ENCODE measurements around the gene CRIM1. TPM values are rescaled to one million over a fixed set of nuclear protein-coding genes. Genes with fewer than 3 reads are reported as not detected.

The CRIM1 gene
- total RNA-seq, 5 donors from 2014 or later (not counting 1 experiment from before 2014, with no cell fraction given): 2.0 to 5.8 (median 4.2) TPM

DNA sequence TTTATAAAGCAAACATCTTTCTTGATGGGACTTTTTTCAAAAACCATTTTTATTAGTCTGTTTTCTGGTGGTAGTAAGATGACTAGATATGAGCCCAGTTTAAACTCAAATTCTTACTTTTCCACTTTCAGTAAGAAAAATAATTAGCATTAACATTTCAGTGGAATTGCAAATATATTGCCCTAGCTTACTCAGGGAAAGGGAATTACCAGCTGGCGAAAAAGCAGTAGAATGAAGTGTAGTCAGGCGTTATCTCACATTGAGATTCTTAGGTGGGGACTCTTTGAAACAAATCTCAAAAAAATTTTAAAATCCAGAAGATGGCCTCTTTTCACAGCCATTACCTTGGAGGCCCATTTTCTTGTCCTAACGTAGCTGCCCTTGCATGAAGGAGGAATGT is 65.8 kb downstream of the CRIM1 start:
- Histone ChIP-seq H3K9me3 (no peaks in the 10 kb centered on the region), H3K36me3 (ENCODE audit: control insufficient read depth in 2 of 2, extremely low read depth in 1 of 2, insufficient read depth in 1 of 2, low read length in 1 of 2) (no peaks in the 10 kb centered on the region), H3K4me1 (ENCODE audit: control insufficient read depth in 1 of 2, extremely low read depth in 1 of 2, insufficient read depth in 2 of 2, low read length in 2 of 2) (peaks cover 0 to 2% of the 10 kb centered on the region in 2 experiments), H3K27me3 (replicated peaks in 1 of 2; ENCODE audit: control insufficient read depth in 2 of 2, extremely low read depth in 1 of 2, insufficient read depth in 2 of 2, low read length in 1 of 2) (no peaks in the 10 kb centered on the region), H3K4me3 (ENCODE audit: control insufficient read depth in 1 of 2, extremely low read depth in 1 of 2, low read length in 1 of 2) (no peak overlapping the region), H3K27ac (ENCODE audit: low read length) (no peak overlapping the region)
- no CpG with 5 or more reads among the region's 3 CpGs for WGBS (ENCODE audit: insufficient coverage)
- H3K27me3 Mint-ChIP-seq: no peaks in the 10 kb centered on the region
- H3K4me1 Mint-ChIP-seq: peaks cover 5 to 12% (median 8%) of the 10 kb centered on the region in 3 donors
- DNase-seq (no peak), ATAC-seq (replicated peaks in 1 of 4) (no peak)
- ChIA-PET POLR2A (no interaction called here), CTCF (interaction anchor here in 1 of 2 donors (0.6 kb wide), 1 partner anchor 21 kb away, joined by 3 read pairs; no protein-coding TSS in a partner anchor)
- no peaks in the 10 kb centered on the region for H3K9me3 Mint-ChIP-seq
- H3K36me3 Mint-ChIP-seq: no peaks in the 10 kb centered on the region
- no peak overlapping the region for H3K4me3 Mint-ChIP-seq
- no peak overlapping the region for H3K27ac Mint-ChIP-seq

DNA sequence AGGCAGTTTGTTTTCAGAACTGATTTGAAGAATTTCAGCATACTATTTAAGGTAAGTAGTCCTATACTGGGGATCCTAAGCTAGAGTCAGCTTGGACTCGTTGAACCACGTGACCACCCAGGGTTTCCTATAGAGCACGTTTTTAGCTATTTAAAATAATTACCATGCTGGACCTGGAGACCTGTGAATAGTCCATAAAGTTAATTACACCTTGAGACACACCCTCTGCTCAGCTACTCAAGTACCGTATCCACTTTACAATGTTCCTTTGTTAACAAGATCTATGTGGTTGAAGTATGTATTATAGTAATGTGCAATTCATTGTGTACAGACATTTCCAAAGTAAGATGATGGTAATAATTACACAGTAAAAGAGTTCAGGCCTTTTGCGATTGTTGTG is 67.6 kb downstream of the CRIM1 start:
- Histone ChIP-seq H3K4me3 (ENCODE audit: control insufficient read depth in 1 of 2, extremely low read depth in 1 of 2, low read length in 1 of 2) (no peak overlapping the region), H3K36me3 (ENCODE audit: control insufficient read depth in 2 of 2, extremely low read depth in 1 of 2, insufficient read depth in 1 of 2, low read length in 1 of 2) (no peaks in the 10 kb centered on the region), H3K27ac (ENCODE audit: low read length) (no peak overlapping the region), H3K4me1 (ENCODE audit: control insufficient read depth in 1 of 2, extremely low read depth in 1 of 2, insufficient read depth in 2 of 2, low read length in 2 of 2) (peaks cover 0 to 2% of the 10 kb centered on the region in 2 experiments), H3K27me3 (replicated peaks in 1 of 2; ENCODE audit: control insufficient read depth in 2 of 2, extremely low read depth in 1 of 2, insufficient read depth in 2 of 2, low read length in 1 of 2) (no peaks in the 10 kb centered on the region), H3K9me3 (no peaks in the 10 kb centered on the region)
- Mint-ChIP-seq H3K4me3 (no peak overlapping the region), H3K9me3 (no peaks in the 10 kb centered on the region), H3K27me3 (no peaks in the 10 kb centered on the region), H3K4me1 (peaks cover 5 to 12% (median 8%) of the 10 kb centered on the region in 3 donors), H3K36me3 (no peaks in the 10 kb centered on the region), H3K27ac (no peak overlapping the region)
- ATAC-seq (replicated peaks in 1 of 4) (no peak), DNase-seq (no peak)
- ChIA-PET CTCF (no interaction called here), POLR2A (no interaction called here)
- no CpG with 5 or more reads among the region's 5 CpGs for WGBS (ENCODE audit: insufficient coverage)

DNA sequence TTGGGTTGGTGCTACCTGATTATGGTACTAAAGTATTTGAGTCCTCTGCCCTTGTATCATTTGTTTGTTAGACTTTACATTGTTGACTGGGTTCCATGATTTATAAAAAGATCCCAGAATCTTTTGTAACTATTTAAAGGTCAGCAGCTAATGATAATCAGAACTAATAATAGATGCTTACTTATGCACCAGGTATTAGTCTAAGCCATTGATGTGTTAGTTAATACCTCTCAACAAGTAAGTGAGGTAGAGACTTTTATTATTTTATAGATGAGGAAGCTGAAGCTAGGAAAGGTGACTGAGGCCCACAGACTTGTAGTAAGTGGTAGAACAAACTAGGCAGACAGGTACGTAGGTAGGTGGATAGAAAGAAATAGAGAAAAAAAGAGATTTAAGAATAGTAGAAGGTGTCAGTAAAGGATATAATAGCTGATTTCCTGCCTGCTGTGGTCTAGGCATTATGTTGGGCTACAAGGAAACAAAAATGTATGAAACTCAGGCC is 68.1 kb downstream of the CRIM1 start:
- Mint-ChIP-seq H3K4me3 (no peak overlapping the region), H3K27me3 (no peaks in the 10 kb centered on the region), H3K36me3 (no peaks in the 10 kb centered on the region), H3K9me3 (no peaks in the 10 kb centered on the region), H3K4me1 (peaks cover 5 to 12% (median 8%) of the 10 kb centered on the region in 3 donors), H3K27ac (no peak overlapping the region)
- Histone ChIP-seq H3K27ac (ENCODE audit: low read length) (no peak overlapping the region), H3K9me3 (no peaks in the 10 kb centered on the region), H3K27me3 (replicated peaks in 1 of 2; ENCODE audit: control insufficient read depth in 2 of 2, extremely low read depth in 1 of 2, insufficient read depth in 2 of 2, low read length in 1 of 2) (no peaks in the 10 kb centered on the region), H3K4me3 (ENCODE audit: control insufficient read depth in 1 of 2, extremely low read depth in 1 of 2, low read length in 1 of 2) (no peak overlapping the region), H3K36me3 (ENCODE audit: control insufficient read depth in 2 of 2, extremely low read depth in 1 of 2, insufficient read depth in 1 of 2, low read length in 1 of 2) (no peaks in the 10 kb centered on the region), H3K4me1 (ENCODE audit: control insufficient read depth in 1 of 2, extremely low read depth in 1 of 2, insufficient read depth in 2 of 2, low read length in 2 of 2) (peaks cover 0 to 2% of the 10 kb centered on the region in 2 experiments)
- 100% methylated on average over 1 of the region's 1 CpG for WGBS (ENCODE audit: insufficient coverage)
- ATAC-seq (replicated peaks in 1 of 4): no peak
- ChIA-PET POLR2A (no interaction called here), CTCF (no interaction called here)
- no peak for DNase-seq

DNA sequence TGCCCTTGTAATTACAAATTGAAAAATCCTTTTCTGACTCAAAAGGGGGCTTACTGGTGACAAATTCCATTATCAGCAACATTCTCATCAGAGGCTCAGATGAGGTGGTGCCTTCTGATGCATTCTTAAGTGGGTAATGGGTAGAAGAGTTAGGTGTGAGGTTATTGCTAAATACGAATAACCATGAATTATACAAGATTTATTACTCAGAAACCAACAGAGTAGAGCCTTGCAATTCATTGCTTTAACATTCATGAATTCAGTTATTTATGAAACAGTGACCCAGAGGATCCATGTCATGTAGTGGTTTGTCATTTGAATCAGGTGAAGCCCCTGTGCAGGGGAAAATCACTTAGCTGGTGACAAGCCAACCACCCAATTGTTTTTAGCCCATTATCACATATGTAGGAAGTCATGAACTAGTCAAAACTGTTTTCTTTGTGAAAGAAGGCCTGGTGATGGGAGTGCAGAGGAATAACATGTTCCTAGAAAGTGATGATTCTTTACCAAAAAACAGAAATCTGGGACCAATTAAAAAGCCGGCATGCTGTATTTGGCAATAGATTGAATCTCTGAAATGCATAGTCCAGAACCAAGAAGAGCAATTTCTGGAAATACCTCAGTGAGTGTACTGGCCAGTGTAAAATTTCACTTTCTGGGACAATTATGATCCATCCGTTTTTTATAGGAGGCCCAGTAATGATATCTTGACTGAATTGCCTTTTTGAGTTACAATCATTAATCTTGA is 70.2 kb downstream of the CRIM1 start:
- ATAC-seq (replicated peaks in 1 of 4) (no peak), DNase-seq (no peak)
- H3K27me3 ChIP-seq (replicated peaks in 1 of 2; ENCODE audit: control insufficient read depth in 2 of 2, extremely low read depth in 1 of 2, insufficient read depth in 2 of 2, low read length in 1 of 2): no peaks in the 10 kb centered on the region
- CTCF ChIA-PET: no interaction called here
- Mint-ChIP-seq H3K9me3 (no peaks in the 10 kb centered on the region), H3K4me1 (no peaks in the 10 kb centered on the region), H3K27me3 (no peaks in the 10 kb centered on the region), H3K4me3 (no peak overlapping the region), H3K36me3 (no peaks in the 10 kb centered on the region), H3K27ac (no peak overlapping the region)
- no peak overlapping the region for H3K27ac ChIP-seq (ENCODE audit: low read length)
- H3K9me3 ChIP-seq: no peaks in the 10 kb centered on the region
- POLR2A ChIA-PET: no interaction called here
- WGBS (ENCODE audit: insufficient coverage): 83% methylated on average over 2 of the region's 3 CpGs
- no peaks in the 10 kb centered on the region for H3K36me3 ChIP-seq (ENCODE audit: control insufficient read depth in 2 of 2, extremely low read depth in 1 of 2, insufficient read depth in 1 of 2, low read length in 1 of 2)
- no peaks in the 10 kb centered on the region for H3K4me1 ChIP-seq (ENCODE audit: control insufficient read depth in 1 of 2, extremely low read depth in 1 of 2, insufficient read depth in 2 of 2, low read length in 2 of 2)
- H3K4me3 ChIP-seq (ENCODE audit: control insufficient read depth in 1 of 2, extremely low read depth in 1 of 2, low read length in 1 of 2): no peak overlapping the region

DNA sequence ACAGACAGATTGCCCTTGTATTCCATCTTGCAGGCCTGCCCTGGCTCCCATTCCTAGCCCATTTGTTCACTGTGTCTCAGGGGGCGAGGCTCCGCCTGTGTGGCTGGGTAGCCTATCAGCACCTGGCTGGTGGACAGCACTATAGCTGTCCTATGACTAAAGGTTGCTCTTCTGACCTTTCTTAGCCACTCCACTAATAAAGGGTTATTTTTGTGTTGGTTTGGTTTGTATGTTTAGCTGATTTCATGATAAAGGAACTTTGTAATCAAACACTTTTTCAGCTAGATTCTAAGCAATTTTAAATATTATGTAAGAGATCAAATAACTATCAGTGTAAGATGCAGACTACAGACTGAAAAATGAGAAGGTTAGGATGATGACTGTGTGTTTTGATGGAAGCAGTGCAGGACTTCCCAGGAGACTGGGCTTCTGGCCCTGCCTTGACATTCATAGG is 72.2 kb downstream of the CRIM1 start:
- ATAC-seq (replicated peaks in 1 of 4) (no peak), DNase-seq (no peak)
- H3K27ac ChIP-seq (ENCODE audit: low read length): no peak overlapping the region
- no peaks in the 10 kb centered on the region for H3K27me3 Mint-ChIP-seq
- no peaks in the 10 kb centered on the region for H3K27me3 ChIP-seq (replicated peaks in 1 of 2; ENCODE audit: control insufficient read depth in 2 of 2, extremely low read depth in 1 of 2, insufficient read depth in 2 of 2, low read length in 1 of 2)
- H3K36me3 ChIP-seq (ENCODE audit: control insufficient read depth in 2 of 2, extremely low read depth in 1 of 2, insufficient read depth in 1 of 2, low read length in 1 of 2): no peaks in the 10 kb centered on the region
- no peaks in the 10 kb centered on the region for H3K9me3 ChIP-seq
- no peak overlapping the region for H3K4me3 ChIP-seq (ENCODE audit: control insufficient read depth in 1 of 2, extremely low read depth in 1 of 2, low read length in 1 of 2)
- ChIA-PET POLR2A (no interaction called here), CTCF (no interaction called here)
- H3K4me1 Mint-ChIP-seq: no peaks in the 10 kb centered on the region
- no peaks in the 10 kb centered on the region for H3K36me3 Mint-ChIP-seq
- no peak overlapping the region for H3K27ac Mint-ChIP-seq
- no peak overlapping the region for H3K4me3 Mint-ChIP-seq
- no peaks in the 10 kb centered on the region for H3K9me3 Mint-ChIP-seq
- no peaks in the 10 kb centered on the region for H3K4me1 ChIP-seq (ENCODE audit: control insufficient read depth in 1 of 2, extremely low read depth in 1 of 2, insufficient read depth in 2 of 2, low read length in 2 of 2)
- 100% methylated on average over 1 of the region's 2 CpGs for WGBS (ENCODE audit: insufficient coverage)

DNA sequence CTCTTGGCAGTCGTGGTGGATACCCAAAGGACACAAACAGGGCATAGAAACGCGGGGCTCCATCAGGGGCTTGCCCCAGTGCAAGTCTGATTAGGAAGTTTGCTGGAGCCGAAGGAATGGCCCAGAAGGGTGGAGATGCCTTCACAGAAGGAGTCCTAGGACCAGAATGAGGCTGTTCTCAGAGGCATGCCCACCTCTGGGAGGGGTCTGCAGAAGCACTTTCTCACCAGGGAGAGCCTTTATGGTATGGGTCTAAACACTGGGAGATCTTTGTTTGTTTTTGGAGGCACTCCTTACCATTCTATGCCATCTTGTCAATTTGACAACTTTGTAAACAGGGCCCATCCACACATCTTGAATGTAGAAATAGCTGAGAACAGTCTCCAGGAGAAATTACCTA is 75.0 kb downstream of the CRIM1 start:
- Histone ChIP-seq H3K4me3 (ENCODE audit: control insufficient read depth in 1 of 2, extremely low read depth in 1 of 2, low read length in 1 of 2) (no peak overlapping the region), H3K36me3 (ENCODE audit: control insufficient read depth in 2 of 2, extremely low read depth in 1 of 2, insufficient read depth in 1 of 2, low read length in 1 of 2) (no peaks in the 10 kb centered on the region), H3K27ac (ENCODE audit: low read length) (no peak overlapping the region), H3K9me3 (no peaks in the 10 kb centered on the region), H3K4me1 (ENCODE audit: control insufficient read depth in 1 of 2, extremely low read depth in 1 of 2, insufficient read depth in 2 of 2, low read length in 2 of 2) (no peaks in the 10 kb centered on the region), H3K27me3 (replicated peaks in 1 of 2; ENCODE audit: control insufficient read depth in 2 of 2, extremely low read depth in 1 of 2, insufficient read depth in 2 of 2, low read length in 1 of 2) (no peaks in the 10 kb centered on the region)
- 93% methylated on average over 3 of the region's 4 CpGs for WGBS (ENCODE audit: insufficient coverage)
- no peak for ATAC-seq (replicated peaks in 1 of 4)
- CTCF ChIA-PET: no interaction called here
- Mint-ChIP-seq H3K27me3 (no peaks in the 10 kb centered on the region), H3K4me1 (no peaks in the 10 kb centered on the region), H3K27ac (no peak overlapping the region), H3K36me3 (no peaks in the 10 kb centered on the region), H3K4me3 (no peak overlapping the region), H3K9me3 (no peaks in the 10 kb centered on the region)
- POLR2A ChIA-PET: no interaction called here
- DNase-seq: no peak

Data from T-cell (primary cell).